HCT116 (cell line): Measurements from ENCODE around the gene RGS11. TPM values are rescaled to one million over a fixed set of nuclear protein-coding genes. Genes with fewer than 3 reads are reported as not detected.

Experiments used
- ATAC-seq: fragments of 200-7000 bp; cut with Tn5 transposase; 2 replicates; pipeline ENCODE4 v1.9.1; 2020; ENCODE audit warnings: mild to moderate bottlenecking, moderate library complexity
- BruUV-seq: library from RNA; stranded (reverse); fragments of 400-500 nt; replicated peaks from 2 replicates; lab custom pipeline; 2021; lab: Mats Ljungman, UMichigan
- CTCF ChIA-PET: fragments of 300-600 bp; sonication (Branson Sonifier 250); formaldehyde crosslinking; loops from one replicate; lab custom pipeline; 2021; ENCODE audit warnings: antibody characterized with exemption; lab: Charles Lee
- POLR2A ChIA-PET: fragments of 300-600, 350-600 bp; sonication (Branson Sonifier 250); formaldehyde crosslinking; loops from one replicate; lab custom pipeline; 2021; ENCODE audit warnings: antibody characterized with exemption; lab: Charles Lee
- RAD21 ChIA-PET, 2 experiments: fragments of 300-600 bp; sonication (Branson Sonifier 250); formaldehyde crosslinking; loops; one replicate each; lab custom pipeline; 2023; ENCODE audit warnings: low total read pairs in 2 of 2; ENCODE audit not compliant: uncharacterized antibody in 2 of 2, unreplicated experiment in 2 of 2, low non-redundant PET in 1 of 2; lab: Charles Lee
- DNase-seq: peaks from one replicate; pipeline ENCODE4 v3.0.0-alpha.2; 2010; ENCODE audit warnings: low read depth, low spot score
- H2AFZ ChIP-seq: fragments of 200-600 bp; shearing (Covaris generic), sonication (generic); 2 replicates; pipeline ENCODE4 v1.6.1; 2017; ENCODE audit warnings: low read depth, mixed run types, mixed read lengths, antibody characterized with exemption, low read length; ENCODE audit not compliant: poor library complexity, severe bottlenecking
- H3K27ac ChIP-seq: 2 replicates; pipeline ENCODE4 v1.5.1; 2012; ENCODE audit warnings: low read depth, low read length
- H3K27me3 ChIP-seq: fragments of 200-600 bp; sonication (generic); 2 replicates; pipeline ENCODE4 v1.6.1; 2016; ENCODE audit warnings: mixed run types, low read length, mixed read lengths; ENCODE audit not compliant: insufficient read depth
- H3K36me3 ChIP-seq, 2 experiments: fragments of 200-500 bp in 1 of 2; fragments of 200-600 bp in 1 of 2; sonication (Bioruptor generic) in 1 of 2; sonication (generic) in 1 of 2; 2 replicates each; pipeline versions ENCODE4 v1.5.1 to v1.6.1; 2014 to 2016; ENCODE audit warnings: low read length in 2 of 2, inconsistent platforms in 1 of 2, mixed read lengths in 1 of 2, mixed run types in 1 of 2; ENCODE audit not compliant: insufficient read depth in 2 of 2, control insufficient read depth in 1 of 2
- H3K4me1 ChIP-seq, 2 experiments: fragments of 200-600 bp in 1 of 2; sonication (generic) in 1 of 2; 2 replicates each; pipeline versions ENCODE4 v1.5.1 to v1.6.1; 2012 to 2017; ENCODE audit warnings: low read length in 2 of 2, inconsistent platforms in 1 of 2, mild to moderate bottlenecking in 1 of 2, mixed read lengths in 1 of 2, mixed run types in 1 of 2, moderate library complexity in 1 of 2; ENCODE audit not compliant: insufficient read depth in 2 of 2, control insufficient read depth in 1 of 2
- H3K4me2 ChIP-seq: fragments of 200-600 bp; sonication (generic); 2 replicates; pipeline ENCODE4 v1.6.1; 2017; ENCODE audit warnings: mixed run types, low read length, mixed read lengths
- H3K4me3 ChIP-seq, 2 experiments: fragments of 200-600 bp in 1 of 2; sonication (generic) in 1 of 2; replicated peaks in 1 of 2; 2 replicates each; pipeline ENCODE4 v1.5.1; 2011 to 2016; ENCODE audit warnings: low read length in 2 of 2, control low read depth in 1 of 2, low read depth in 1 of 2, mild to moderate bottlenecking in 1 of 2, mixed read lengths in 1 of 2, mixed run types in 1 of 2
- H3K79me2 ChIP-seq: fragments of 200-600 bp; sonication (generic); 2 replicates; pipeline ENCODE4 v1.6.1; 2017; ENCODE audit warnings: mild to moderate bottlenecking, mixed run types, low read length, moderate library complexity, mixed read lengths; ENCODE audit not compliant: insufficient read depth
- H3K9ac ChIP-seq: fragments of 200-600 bp; sonication (generic); 2 replicates; pipeline ENCODE4 v1.6.1; 2016; ENCODE audit warnings: low read length, mixed read lengths
- H3K9me2 ChIP-seq: fragments of 200-600 bp; sonication (generic), shearing (Covaris generic); 2 replicates; pipeline ENCODE4 v1.6.1; 2017; ENCODE audit warnings: mixed run types, mild to moderate bottlenecking, moderate library complexity; ENCODE audit not compliant: insufficient read depth
- H3K9me3 ChIP-seq, 2 experiments: fragments of 200-500 bp in 1 of 2; fragments of 200-600 bp in 1 of 2; sonication (Bioruptor generic) in 1 of 2; sonication (generic) in 1 of 2; 2 replicates each; pipeline ENCODE4 v1.6.1; 2014 to 2017; ENCODE audit warnings: low read length in 2 of 2, mixed read lengths in 2 of 2, inconsistent platforms in 1 of 2, low read depth in 1 of 2, mild to moderate bottlenecking in 1 of 2, mixed run types in 1 of 2, moderate library complexity in 1 of 2; ENCODE audit not compliant: control insufficient read depth in 1 of 2, insufficient read depth in 1 of 2
- H4K20me1 ChIP-seq: fragments of 200-600 bp; sonication (generic), shearing (Covaris generic); 2 replicates; pipeline ENCODE4 v1.6.1; 2017; ENCODE audit warnings: mixed run types, mild to moderate bottlenecking, moderate library complexity; ENCODE audit not compliant: insufficient read depth
- CBX3 ChIP-seq: IDR thresholded peaks from 2 replicates; pipeline ENCODE4 v1.6.1; 2012; ENCODE audit warnings: low read depth
- CEBPB ChIP-seq: IDR thresholded peaks from 2 replicates; pipeline ENCODE4 v1.6.1; 2012; ENCODE audit warnings: low read depth
- ELF1 ChIP-seq: IDR thresholded peaks from 2 replicates; pipeline ENCODE4 v1.6.1; 2012; ENCODE audit warnings: low read depth, borderline replicate concordance
- FOSL1 ChIP-seq: IDR thresholded peaks from 2 replicates; pipeline ENCODE4 v1.6.1; 2012; ENCODE audit warnings: low read depth
- MAX ChIP-seq: IDR thresholded peaks from 2 replicates; pipeline ENCODE4 v1.6.1; 2012
- POLR2A ChIP-seq: IDR thresholded peaks from 2 replicates; pipeline ENCODE4 v1.7.0; 2011; ENCODE audit warnings: borderline replicate concordance; ENCODE audit not compliant: insufficient read depth, insufficient read length; ENCODE audit errors: extremely low read depth
- SIN3A ChIP-seq: IDR thresholded peaks from 2 replicates; pipeline ENCODE4 v1.6.1; 2012; ENCODE audit warnings: low read depth
- SP1 ChIP-seq: IDR thresholded peaks from 2 replicates; pipeline ENCODE4 v1.6.1; 2012; ENCODE audit warnings: low read depth
- YY1 ChIP-seq: IDR thresholded peaks from 2 replicates; pipeline ENCODE4 v1.6.1; 2011; ENCODE audit warnings: low read length, low read depth, moderate library complexity, mild to moderate bottlenecking; ENCODE audit not compliant: insufficient replicate concordance; ENCODE audit errors: extremely low read depth
- ZBTB33 ChIP-seq: IDR thresholded peaks from 2 replicates; pipeline ENCODE4 v1.6.1; 2011; ENCODE audit warnings: mild to moderate bottlenecking, low read length, moderate library complexity; ENCODE audit not compliant: insufficient replicate concordance; ENCODE audit errors: extremely low read depth
- ZFX ChIP-seq: fragments of 450-650 bp; IDR thresholded peaks from 2 replicates; pipeline ENCODE4 v1.6.1; 2017
- intact Hi-C: fragments of 100-400 bp; cut with micrococcal nuclease; formaldehyde crosslinking; loops from 2 replicates; pipeline ENCODE4 v1.10.0; 2022
- total RNA-seq: library from RNA; stranded (reverse); gene quantifications from one replicate; pipeline ENCODE4 v1.2.1, GENCODE V29; 2021; ENCODE audit not compliant: unreplicated experiment
- TF ChIP-seq, protein P1 (sequence below): IDR thresholded peaks from 2 replicates; pipeline ENCODE4 v1.6.1; 2012

The RGS11 gene
- total RNA-seq, 1 experiment from 2014 or later, result not detected

DNA sequence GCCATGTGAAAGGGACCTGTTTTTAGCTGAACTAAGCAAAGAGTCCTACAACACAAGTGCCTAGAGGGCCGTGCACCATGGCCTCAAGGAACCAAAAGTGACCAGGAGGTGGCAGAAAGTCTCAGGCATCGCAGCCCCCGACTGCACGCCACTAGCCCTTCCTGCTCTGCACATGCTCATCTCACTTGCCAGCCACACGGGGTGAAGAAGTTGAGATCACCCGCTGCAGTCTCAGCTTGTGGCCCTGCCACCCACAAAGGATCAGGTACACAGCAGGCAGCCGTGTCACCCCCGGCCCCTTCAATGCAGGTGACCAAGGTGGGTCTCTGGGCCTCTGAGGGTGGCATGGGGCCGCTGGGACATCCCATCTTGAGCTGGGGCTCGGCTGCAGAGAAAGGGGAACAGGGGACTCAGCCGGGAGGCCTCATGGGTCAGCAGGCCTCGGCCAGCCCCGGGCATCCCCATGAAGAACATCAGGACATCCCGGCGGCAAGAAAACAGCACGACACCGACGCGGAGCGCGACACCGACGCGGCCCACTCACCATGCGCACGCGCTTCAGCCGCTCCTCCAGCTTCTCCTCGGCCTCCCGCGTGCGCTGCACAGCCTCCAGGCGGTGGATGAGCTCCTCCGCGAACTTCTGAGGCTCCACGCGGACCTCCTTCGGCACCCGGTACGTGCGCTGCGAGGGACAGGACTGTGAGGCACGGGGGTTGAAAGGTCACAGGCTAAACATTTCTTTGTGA, 28.2 kb upstream of the RGS11 start:
- no peaks in the 10 kb centered on the region for H4K20me1 ChIP-seq
- DNase-seq (no peak), ATAC-seq (no peak)
- BruUV-seq, result no TSS peak
- no peak overlapping the region for H2AFZ ChIP-seq
- CTCF ChIA-PET, result no interaction called here
- H3K4me3 ChIP-seq, result no peak overlapping the region
- H3K9me3 ChIP-seq, result no peaks in the 10 kb centered on the region
- H3K9me2 ChIP-seq, result no peaks in the 10 kb centered on the region
- intact Hi-C loops, result no loop called here
- H3K27ac ChIP-seq, result no peak overlapping the region
- H3K79me2 ChIP-seq, result no peaks in the 10 kb centered on the region
- no peaks in the 10 kb centered on the region for H3K27me3 ChIP-seq
- RAD21 ChIA-PET, result no interaction called here
- H3K4me2 ChIP-seq, result no peak overlapping the region
- H3K9ac ChIP-seq, result no peak overlapping the region
- POLR2A ChIA-PET, result no interaction called here
- H3K36me3 ChIP-seq, result no peaks in the 10 kb centered on the region; a peak in 1 of 4 replicates
- no peaks in the 10 kb centered on the region for H3K4me1 ChIP-seq
- TF ChIP-seq ZFX (no peak), POLR2A (no peak), FOSL1 (no peak), CBX3 (no peak), YY1 (no peak), SP1 (no peak), MAX (no peak), ELF1 (no peak), CEBPB (no peak), ZBTB33 (no peak), SIN3A (no peak)
- TF ChIP-seq, protein P1, sequence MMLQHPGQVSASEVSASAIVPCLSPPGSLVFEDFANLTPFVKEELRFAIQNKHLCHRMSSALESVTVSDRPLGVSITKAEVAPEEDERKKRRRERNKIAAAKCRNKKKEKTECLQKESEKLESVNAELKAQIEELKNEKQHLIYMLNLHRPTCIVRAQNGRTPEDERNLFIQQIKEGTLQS, result no peak
